HG03521 (cell line): ENCODE data around the gene ATAD3C.

ENCODE experiments used
- ATAC-seq: cut with Tn5 transposase; IDR thresholded peaks from one replicate; pipeline ENCODE4 v1.9.1; 2021; ENCODE audit warnings: mild to moderate bottlenecking, moderate library complexity; ENCODE audit not compliant: unreplicated experiment

Gene ATAD3C

GRCh38 chr1:1430114-1430982 lies 19.1 kb upstream of the ATAD3C start:
- ATAC-seq, result no peak

GRCh38 chr1:1430992-1431844 lies 18.3 kb upstream of the ATAD3C start:
- ATAC-seq, result no peak

GRCh38 chr1:1431845-1432273 lies 17.6 kb upstream of the ATAD3C start:
- ATAC-seq, result no peak

- no peak for ATAC-seq
These were observed 17.1 kb upstream of the ATAD3C start for GRCh38 chr1:1432274-1432950.

- no peak for ATAC-seq
These were observed 16.3 kb upstream of the ATAD3C start for GRCh38 chr1:1432951-1433803.

- ATAC-seq, result no peak
These were observed 15.7 kb upstream of the ATAD3C start for GRCh38 chr1:1433804-1434130.

- ATAC-seq, result no peak
These were observed 15.2 kb upstream of the ATAD3C start for GRCh38 chr1:1434131-1434823.

GRCh38 chr1:1434824-1435105 lies 14.7 kb upstream of the ATAD3C start:
- ATAC-seq, result no peak

GRCh38 chr1:1435106-1435903 lies 14.2 kb upstream of the ATAD3C start, which contains the start of gene VWA1:
TSS of gene VWA1 (plus strand) at chr1:1435690. CDS start at chr1:1435749, 59 bp downstream.
- ATAC-seq, result no peak

- ATAC-seq, result no peak
These were observed 13.4 kb upstream of the ATAD3C start for GRCh38 chr1:1435911-1436629.

GRCh38 chr1:1436630-1437032 lies 12.9 kb upstream of the ATAD3C start:
- no peak for ATAC-seq

- ATAC-seq, result no peak
These were observed 12.2 kb upstream of the ATAD3C start for GRCh38 chr1:1437033-1437903.

- peak; percentile 42 for ATAC-seq
These were observed 11.5 kb upstream of the ATAD3C start for GRCh38 chr1:1437904-1438376.

- no peak for ATAC-seq
These were observed 10.7 kb upstream of the ATAD3C start for GRCh38 chr1:1438531-1439381.

GRCh38 chr1:1439546-1440261 lies 9.8 kb upstream of the ATAD3C start:
- ATAC-seq, result no peak
